Activated CD4-positive, alpha-beta T cell treated with anti-CD3 and anti-CD28 coated beads, Interleukin-2, amount 50 U/mL, for 4 hours (primary cell): ENCODE data around the gene MMP13.
"Not testable (repeated sequence)": the region's sequence is repeated elsewhere in the genome, so short reads cannot be mapped to it uniquely, and the experiment has no call there.

Experiments used
- DNase-seq, 2 experiments: peaks; one replicate each; pipeline ENCODE4 v3.0.0-alpha.2; 2020

The MMP13 gene

GRCh38 chr11:102955624-102956023 lies at the start of gene MMP13:
Gene MMP13 (minus strand): TSS chr11:102955732. CDS start chr11:102955705, 27 bp downstream.
- DNase-seq: no peak

- not testable (repeated sequence) for DNase-seq
These were observed 48.7 kb upstream of the MMP13 start for GRCh38 chr11:103004234-103004633.

- DNase-seq: no peak
These were observed 38.6 kb upstream of the MMP13 start for GRCh38 chr11:102994105-102994504.

GRCh38 chr11:102991776-102992175 lies 36.2 kb upstream of the MMP13 start:
- no peak for DNase-seq

GRCh38 chr11:102990145-102990544 lies 34.6 kb upstream of the MMP13 start:
- no peak for DNase-seq

- no peak for DNase-seq
These were observed 34.0 kb upstream of the MMP13 start for GRCh38 chr11:102989379-102990047.

- DNase-seq: no peak
These were observed 31.3 kb upstream of the MMP13 start for GRCh38 chr11:102986815-102987214.

- no peak for DNase-seq
These were observed 30.3 kb upstream of the MMP13 start for GRCh38 chr11:102985850-102986249.

GRCh38 chr11:102983486-102983885 lies 28.0 kb upstream of the MMP13 start:
- no peak for DNase-seq

GRCh38 chr11:102981324-102981910 lies 25.9 kb upstream of the MMP13 start:
- DNase-seq: no peak

GRCh38 chr11:102974552-102975280 lies 19.2 kb upstream of the MMP13 start:
- DNase-seq: no peak

- DNase-seq: not testable (repeated sequence)
These were observed 18.2 kb upstream of the MMP13 start for GRCh38 chr11:102973698-102974097.

- no peak for DNase-seq
These were observed 17.3 kb upstream of the MMP13 start for GRCh38 chr11:102972853-102973252.

GRCh38 chr11:102971766-102972165 lies 16.2 kb upstream of the MMP13 start:
- no peak for DNase-seq

GRCh38 chr11:102967497-102967896 lies 12.0 kb upstream of the MMP13 start:
- DNase-seq: no peak

GRCh38 chr11:102966011-102966410 lies 10.5 kb upstream of the MMP13 start:
- no peak for DNase-seq

- DNase-seq: no peak
These were observed 9.3 kb upstream of the MMP13 start for GRCh38 chr11:102964867-102965266.

GRCh38 chr11:102957953-102958352 lies 2.4 kb upstream of the MMP13 start:
- no peak for DNase-seq

- no peak for DNase-seq
These were observed 4.9 kb downstream of the MMP13 start for GRCh38 chr11:102950622-102951081.

- DNase-seq: no peak
These were observed 9.3 kb downstream of the MMP13 start for GRCh38 chr11:102946237-102946636.

GRCh38 chr11:102940714-102941588 lies 14.6 kb downstream of the MMP13 start:
- DNase-seq: peak in 1 of 2 experiments; percentile 1

GRCh38 chr11:102936864-102937509 lies 18.5 kb downstream of the MMP13 start:
- no peak for DNase-seq
